LNCaP clone FGC (cell line): ENCODE data around the gene SETD5.

ENCODE experiments used
- DNase-seq: peaks from one replicate; pipeline ENCODE4 v3.0.0-alpha.2; 2011; ENCODE audit warnings: low read depth
- H3K4me3 ChIP-seq: 2 replicates; pipeline ENCODE4 v1.5.1; 2011; ENCODE audit warnings: mild to moderate bottlenecking, low read depth, low read length, control low read depth
- CTCF ChIP-seq: IDR thresholded peaks from 2 replicates; pipeline ENCODE4 v1.5.1; 2012; ENCODE audit warnings: mild to moderate bottlenecking; ENCODE audit not compliant: control insufficient read depth, insufficient read depth; ENCODE audit errors: extremely low read depth

The SETD5 gene

GRCh38 chr3:9390265-9390888 lies 7.0 kb upstream of the SETD5 start:
- no peak for DNase-seq
- no peak for TF ChIP-seq CTCF
- H3K4me3 ChIP-seq: no peak overlapping the region

GRCh38 chr3:9392041-9392440 lies 5.4 kb upstream of the SETD5 start:
- no peak for DNase-seq
- TF ChIP-seq CTCF: no peak
- no peak overlapping the region for H3K4me3 ChIP-seq

- DNase-seq: no peak
- no peak for TF ChIP-seq CTCF
- H3K4me3 ChIP-seq: peak overlapping the region; percentile 77
Measured at GRCh38 chr3:9395570-9396300, 1.7 kb upstream of the SETD5 start.

GRCh38 chr3:9396301-9396631 lies 1.1 kb upstream of the SETD5 start:
- TF ChIP-seq CTCF: no peak
- DNase-seq: peak; percentile 92
- H3K4me3 ChIP-seq: peak overlapping the region; percentile 77

- H3K4me3 ChIP-seq: peak overlapping the region; percentile 77
- DNase-seq: peak; percentile 99
- TF ChIP-seq CTCF: no peak
Measured at GRCh38 chr3:9396632-9397331, 633 bp upstream of the SETD5 start.

- DNase-seq: no peak
Measured at GRCh38 chr3:9397906-9398699, 688 bp downstream of the SETD5 start.

More at GRCh38 chr3:9397906-9398699, 688 bp downstream of the SETD5 start:
- H3K4me3 ChIP-seq: peak overlapping the region; percentile 98
- no peak for TF ChIP-seq CTCF
